Testis (tissue), 2 donors: ENCODE data around the gene CD151.

Experiments
- POLR2A ChIP-seq: fragments of 450-650 bp; IDR thresholded peaks from one replicate; pipeline ENCODE4 v1.6.1; 2017; ENCODE audit warnings: antibody characterized with exemption, mild to moderate bottlenecking, moderate library complexity
- TF ChIP-seq, protein P1 (sequence below), 3 experiments: fragments of 450-650 bp in 2 of 3; fragments of 200-600 bp in 1 of 3; sonication (generic) in 1 of 3; IDR thresholded peaks; one replicate each; pipeline ENCODE4 v1.5.1; 2016 to 2019; ENCODE audit warnings: antibody characterized with exemption in 3 of 3, mild to moderate bottlenecking in 2 of 3, moderate library complexity in 1 of 3

DNA sequence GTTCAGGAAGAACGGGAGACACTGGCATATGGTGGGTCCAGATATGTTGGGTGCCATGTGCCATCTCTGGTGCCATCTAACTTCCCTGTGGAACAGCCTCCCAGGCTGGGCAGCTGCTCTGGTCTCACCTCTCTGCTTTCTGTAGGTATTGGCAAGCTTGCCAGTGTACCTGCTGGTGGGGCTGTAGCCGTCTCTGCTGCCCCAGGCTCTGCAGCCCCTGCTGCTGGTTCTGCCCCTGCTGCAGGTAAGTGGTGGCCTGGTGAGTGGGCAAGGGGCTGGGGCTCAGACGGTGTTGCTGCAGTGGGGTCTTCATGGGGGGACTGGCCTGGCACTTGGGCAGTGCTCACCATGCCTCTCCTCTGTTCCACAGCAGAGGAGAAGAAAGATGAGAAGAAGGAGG lies 20.4 kb upstream of the CD151 start:
- TF ChIP-seq, protein P1, sequence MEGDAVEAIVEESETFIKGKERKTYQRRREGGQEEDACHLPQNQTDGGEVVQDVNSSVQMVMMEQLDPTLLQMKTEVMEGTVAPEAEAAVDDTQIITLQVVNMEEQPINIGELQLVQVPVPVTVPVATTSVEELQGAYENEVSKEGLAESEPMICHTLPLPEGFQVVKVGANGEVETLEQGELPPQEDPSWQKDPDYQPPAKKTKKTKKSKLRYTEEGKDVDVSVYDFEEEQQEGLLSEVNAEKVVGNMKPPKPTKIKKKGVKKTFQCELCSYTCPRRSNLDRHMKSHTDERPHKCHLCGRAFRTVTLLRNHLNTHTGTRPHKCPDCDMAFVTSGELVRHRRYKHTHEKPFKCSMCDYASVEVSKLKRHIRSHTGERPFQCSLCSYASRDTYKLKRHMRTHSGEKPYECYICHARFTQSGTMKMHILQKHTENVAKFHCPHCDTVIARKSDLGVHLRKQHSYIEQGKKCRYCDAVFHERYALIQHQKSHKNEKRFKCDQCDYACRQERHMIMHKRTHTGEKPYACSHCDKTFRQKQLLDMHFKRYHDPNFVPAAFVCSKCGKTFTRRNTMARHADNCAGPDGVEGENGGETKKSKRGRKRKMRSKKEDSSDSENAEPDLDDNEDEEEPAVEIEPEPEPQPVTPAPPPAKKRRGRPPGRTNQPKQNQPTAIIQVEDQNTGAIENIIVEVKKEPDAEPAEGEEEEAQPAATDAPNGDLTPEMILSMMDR (IDR thresholded peaks at IDR 0.05): no peak
- no peak for TF ChIP-seq POLR2A
